Peyer's patch (tissue), 4 donors: ENCODE measurements around the gene RDH13.

Source experiments
- CTCF ChIP-seq, 6 experiments: fragments of 450-650 bp in 4 of 6; fragments of 200-600 bp in 2 of 6; sonication (generic) in 1 of 6; IDR thresholded peaks; one replicate each; pipeline ENCODE4 v1.5.1; 2017 to 2019; ENCODE audit warnings: antibody characterized with exemption in 6 of 6, mild to moderate bottlenecking in 3 of 6, moderate library complexity in 1 of 6
- POLR2A ChIP-seq, 2 donors: fragments of 450-650 bp; IDR thresholded peaks; one replicate each; pipeline ENCODE4 v1.5.1; 2017; ENCODE audit warnings: antibody characterized with exemption in 2 of 2, mild to moderate bottlenecking in 2 of 2, moderate library complexity in 2 of 2

- TF ChIP-seq CTCF (IDR thresholded peaks at IDR 0.05) (no peak), POLR2A (IDR thresholded peaks at IDR 0.05) (no peak)
These were observed 7.6 kb upstream of the RDH13 start for GRCh38 chr19:55070466-55071128.
